ENCODE results near the gene ADD3. TPM values are rescaled to one million over a fixed set of nuclear protein-coding genes. Genes with fewer than 3 reads are reported as not detected.

Gene ADD3, protein sequence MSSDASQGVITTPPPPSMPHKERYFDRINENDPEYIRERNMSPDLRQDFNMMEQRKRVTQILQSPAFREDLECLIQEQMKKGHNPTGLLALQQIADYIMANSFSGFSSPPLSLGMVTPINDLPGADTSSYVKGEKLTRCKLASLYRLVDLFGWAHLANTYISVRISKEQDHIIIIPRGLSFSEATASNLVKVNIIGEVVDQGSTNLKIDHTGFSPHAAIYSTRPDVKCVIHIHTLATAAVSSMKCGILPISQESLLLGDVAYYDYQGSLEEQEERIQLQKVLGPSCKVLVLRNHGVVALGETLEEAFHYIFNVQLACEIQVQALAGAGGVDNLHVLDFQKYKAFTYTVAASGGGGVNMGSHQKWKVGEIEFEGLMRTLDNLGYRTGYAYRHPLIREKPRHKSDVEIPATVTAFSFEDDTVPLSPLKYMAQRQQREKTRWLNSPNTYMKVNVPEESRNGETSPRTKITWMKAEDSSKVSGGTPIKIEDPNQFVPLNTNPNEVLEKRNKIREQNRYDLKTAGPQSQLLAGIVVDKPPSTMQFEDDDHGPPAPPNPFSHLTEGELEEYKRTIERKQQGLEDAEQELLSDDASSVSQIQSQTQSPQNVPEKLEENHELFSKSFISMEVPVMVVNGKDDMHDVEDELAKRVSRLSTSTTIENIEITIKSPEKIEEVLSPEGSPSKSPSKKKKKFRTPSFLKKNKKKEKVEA
- 10 to 100 TPM; 37.9 to 40.5 TPM for total RNA-seq

DNA sequence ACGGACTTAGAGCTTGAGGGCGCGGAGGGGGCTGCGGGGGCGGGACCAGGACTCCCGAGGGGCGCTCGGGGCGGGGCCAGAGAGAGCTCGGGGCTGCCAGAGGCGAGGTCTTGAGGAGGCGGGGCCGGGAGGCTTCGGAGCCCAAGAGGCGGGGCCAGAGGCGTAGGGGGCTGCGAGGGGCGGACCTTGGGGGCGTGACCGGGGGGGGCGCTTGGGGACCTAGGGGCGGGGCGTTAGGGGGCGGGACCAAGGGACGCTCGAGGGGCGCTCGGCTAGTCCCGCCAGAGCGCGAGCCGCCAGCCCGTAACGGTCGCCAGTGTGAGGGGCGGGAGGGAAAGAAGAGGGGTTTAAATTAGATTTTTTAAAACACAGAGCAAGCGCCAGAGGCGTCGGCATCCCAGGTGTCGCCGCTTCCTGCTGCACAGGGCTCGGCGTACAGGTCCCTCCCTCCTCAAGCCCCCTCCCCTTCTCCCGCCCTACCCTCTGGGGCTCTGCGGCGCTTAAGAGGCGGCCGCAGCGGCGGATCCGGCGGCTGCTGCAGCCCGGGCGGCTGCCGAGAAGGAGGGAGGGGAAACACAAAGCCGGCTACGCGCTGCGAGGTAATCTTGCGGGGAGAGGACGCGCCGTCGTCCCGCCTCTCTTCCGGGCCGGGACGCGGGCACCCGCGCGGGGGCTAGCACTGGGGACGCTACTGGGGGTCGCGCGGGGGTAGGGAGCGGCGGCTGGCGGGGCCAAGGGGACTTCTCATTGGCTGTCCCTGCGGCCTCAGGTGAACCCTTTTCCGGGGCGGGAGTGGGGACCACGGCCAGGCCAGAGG lies at the start of gene ADD3:
ADD3 (plus strand) TSS at position 284 of the 817 bp plus-strand sequence. CDS start 92,670 bp downstream, outside the sequence.
- Histone ChIP-seq H3K4me3 (peak within 1 kb of the TSS; percentile 63 to 84), H3K27me3 (no peaks in the 10 kb centered on the region), H3K9me3 (no peaks in the 10 kb centered on the region), H3K4me1 (peaks cover 59% of the 10 kb centered on the region), H3K27ac (peak within 1 kb of the TSS; percentile 86 to 91 (median 90)), H3K36me3 (replicated peaks in 1 of 2; ENCODE audit: insufficient read depth in 1 of 2, low read depth in 2 of 2) (no peaks in the 10 kb centered on the region)
- WGBS, 2 donors = 0 to 1% methylated on average over 28 to 55 of the region's 83 CpGs
- TF ChIP-seq, protein P1, sequence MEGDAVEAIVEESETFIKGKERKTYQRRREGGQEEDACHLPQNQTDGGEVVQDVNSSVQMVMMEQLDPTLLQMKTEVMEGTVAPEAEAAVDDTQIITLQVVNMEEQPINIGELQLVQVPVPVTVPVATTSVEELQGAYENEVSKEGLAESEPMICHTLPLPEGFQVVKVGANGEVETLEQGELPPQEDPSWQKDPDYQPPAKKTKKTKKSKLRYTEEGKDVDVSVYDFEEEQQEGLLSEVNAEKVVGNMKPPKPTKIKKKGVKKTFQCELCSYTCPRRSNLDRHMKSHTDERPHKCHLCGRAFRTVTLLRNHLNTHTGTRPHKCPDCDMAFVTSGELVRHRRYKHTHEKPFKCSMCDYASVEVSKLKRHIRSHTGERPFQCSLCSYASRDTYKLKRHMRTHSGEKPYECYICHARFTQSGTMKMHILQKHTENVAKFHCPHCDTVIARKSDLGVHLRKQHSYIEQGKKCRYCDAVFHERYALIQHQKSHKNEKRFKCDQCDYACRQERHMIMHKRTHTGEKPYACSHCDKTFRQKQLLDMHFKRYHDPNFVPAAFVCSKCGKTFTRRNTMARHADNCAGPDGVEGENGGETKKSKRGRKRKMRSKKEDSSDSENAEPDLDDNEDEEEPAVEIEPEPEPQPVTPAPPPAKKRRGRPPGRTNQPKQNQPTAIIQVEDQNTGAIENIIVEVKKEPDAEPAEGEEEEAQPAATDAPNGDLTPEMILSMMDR (IDR thresholded peaks at IDR 0.05) = no peak
- peak; percentile 64 to 88 (median 84) for TF ChIP-seq POLR2A (IDR thresholded peaks at IDR 0.05)
- intact Hi-C loops (cut with DNase I) = no loop called here
- ATAC-seq (peak; percentile 81), DNase-seq (peak; percentile 87 to 96 (median 92))

DNA sequence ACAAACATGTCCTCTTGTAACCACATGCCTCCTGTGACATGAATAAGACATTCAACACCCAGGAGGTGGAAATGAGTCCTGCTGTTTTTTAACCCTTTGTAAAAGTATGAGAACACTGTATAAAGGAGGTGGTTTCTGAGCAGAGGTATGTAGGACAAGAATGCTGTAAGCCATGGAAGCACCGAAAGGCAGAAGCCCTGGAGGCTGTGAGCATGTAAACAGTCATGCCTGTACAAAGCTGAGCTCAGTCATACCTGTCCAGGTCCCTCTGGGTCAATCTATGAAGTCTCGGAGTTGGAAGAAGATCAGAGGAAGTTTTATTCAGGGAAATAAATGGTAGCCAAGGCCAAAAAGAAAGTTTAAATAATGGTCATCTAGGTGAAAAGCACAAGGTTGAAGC lies 49.7 kb upstream of the ADD3 start:
- WGBS, 2 donors = 21 to 55% methylated on average over 2 of the region's 2 CpGs
- peak in 1 of 4 donors; percentile 15 for DNase-seq
- H3K9me3 ChIP-seq = no peaks in the 10 kb centered on the region
- no peak for TF ChIP-seq POLR2A (IDR thresholded peaks at IDR 0.05)
- TF ChIP-seq, protein P1 (IDR thresholded peaks at IDR 0.05) = no peak
- H3K36me3 ChIP-seq (replicated peaks in 1 of 2; ENCODE audit: insufficient read depth in 1 of 2, low read depth in 2 of 2) = no peaks in the 10 kb centered on the region
- peaks cover 54% of the 10 kb centered on the region for H3K4me1 ChIP-seq
- intact Hi-C loops (cut with DNase I) = no loop called here
- H3K27me3 ChIP-seq = no peaks in the 10 kb centered on the region
- ATAC-seq = peak; percentile 28
- H3K4me3 ChIP-seq = no peak overlapping the region
- peak overlapping the region; percentile 7 to 74 (median 56) for H3K27ac ChIP-seq

DNA sequence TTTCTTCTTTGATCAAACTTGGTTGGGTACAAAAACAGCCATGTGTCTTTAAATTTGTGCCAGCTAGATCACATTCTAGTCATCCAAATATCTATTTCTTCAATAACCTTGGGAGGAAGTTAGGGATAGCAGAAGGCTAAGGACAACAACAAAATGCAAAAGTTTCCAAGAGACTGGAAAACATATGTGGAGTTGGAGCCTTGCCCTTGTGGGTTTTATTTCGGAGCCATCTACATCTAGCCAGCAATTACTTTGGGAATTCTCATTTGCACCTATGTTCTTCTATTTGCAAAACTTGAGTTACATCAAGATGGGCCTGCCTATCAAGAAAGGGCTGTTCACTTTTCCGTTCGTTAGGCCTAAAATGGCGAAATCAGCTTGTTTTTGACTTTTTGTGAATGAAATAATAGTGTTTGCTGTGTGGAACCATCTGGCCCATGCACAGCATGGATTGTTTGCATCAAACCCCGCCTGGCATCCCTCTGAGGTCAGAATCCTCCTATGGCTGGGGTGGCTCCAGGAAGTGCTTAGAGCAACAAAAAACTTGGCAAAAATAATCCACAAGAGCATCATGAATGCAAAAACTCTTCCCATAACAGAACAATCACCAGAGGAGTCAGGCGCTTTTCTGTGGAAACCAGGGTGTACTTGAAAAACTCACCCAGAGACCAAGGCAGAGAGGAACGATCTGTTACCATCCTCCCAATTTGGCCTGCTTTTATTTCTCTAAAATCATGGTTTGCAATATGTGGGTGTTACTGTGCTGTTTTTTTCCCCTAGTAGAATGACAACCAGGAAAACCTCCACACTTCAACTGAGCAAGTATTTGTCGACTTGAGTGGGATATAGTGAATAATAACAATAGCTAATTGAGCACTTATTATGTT lies 48.3 kb upstream of the ADD3 start:
- Histone ChIP-seq H3K27ac (peak overlapping the region in 3 of 4 donors; percentile 24 to 74 (median 61)), H3K27me3 (no peaks in the 10 kb centered on the region), H3K4me3 (no peak overlapping the region), H3K9me3 (no peaks in the 10 kb centered on the region), H3K36me3 (replicated peaks in 1 of 2; ENCODE audit: insufficient read depth in 1 of 2, low read depth in 2 of 2) (no peaks in the 10 kb centered on the region), H3K4me1 (peaks cover 54% of the 10 kb centered on the region)
- ATAC-seq = no peak
- WGBS, 2 donors = 86 to 90% methylated on average over 8 of the region's 8 CpGs
- intact Hi-C loops (cut with DNase I) = no loop called here
- DNase-seq = no peak
- TF ChIP-seq, protein P1 (IDR thresholded peaks at IDR 0.05) = no peak
- TF ChIP-seq POLR2A (IDR thresholded peaks at IDR 0.05) = no peak

DNA sequence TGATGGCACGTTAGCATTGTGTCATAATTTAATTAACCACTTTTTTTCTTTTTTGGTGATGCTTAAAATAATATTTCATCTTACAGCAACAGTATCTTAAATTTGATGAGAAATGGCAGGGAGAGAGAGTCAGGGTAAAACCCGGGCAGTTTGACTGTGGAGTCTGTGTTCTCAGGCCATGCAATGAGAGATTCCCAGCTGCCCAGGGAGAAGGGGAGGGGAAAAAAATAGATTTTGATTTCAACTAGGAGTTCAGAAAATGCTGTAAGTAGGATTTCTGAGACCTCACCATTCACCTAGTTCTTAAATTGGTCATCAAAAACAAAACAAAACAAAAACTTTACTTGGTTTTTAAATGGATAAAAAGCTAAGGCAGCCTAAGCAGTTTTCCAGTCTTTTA lies 47.1 kb upstream of the ADD3 start:
- Histone ChIP-seq H3K27me3 (no peaks in the 10 kb centered on the region), H3K27ac (peak overlapping the region in 3 of 4 donors; percentile 25 to 54 (median 27)), H3K4me1 (peaks cover 65% of the 10 kb centered on the region), H3K36me3 (replicated peaks in 1 of 2; ENCODE audit: insufficient read depth in 1 of 2, low read depth in 2 of 2) (no peaks in the 10 kb centered on the region), H3K9me3 (no peaks in the 10 kb centered on the region), H3K4me3 (no peak overlapping the region)
- no peak for ATAC-seq
- no peak for DNase-seq
- intact Hi-C loops (cut with DNase I) = no loop called here
- no peak for TF ChIP-seq POLR2A (IDR thresholded peaks at IDR 0.05)
- TF ChIP-seq, protein P1 (IDR thresholded peaks at IDR 0.05) = no peak
- WGBS, 2 donors = 63 to 64% methylated on average over 2 of the region's 2 CpGs

Measured in body of pancreas (tissue), 4 donors.